ENCODE measurements around the gene RAVER2. TPM values are rescaled to one million over a fixed set of nuclear protein-coding genes. Genes with fewer than 3 reads are reported as not detected.

Gene RAVER2
- polyA plus RNA-seq, 2 of the 4 experiments (the other 2 are of a cell fraction): 6.2 to 17.2 TPM

DNA sequence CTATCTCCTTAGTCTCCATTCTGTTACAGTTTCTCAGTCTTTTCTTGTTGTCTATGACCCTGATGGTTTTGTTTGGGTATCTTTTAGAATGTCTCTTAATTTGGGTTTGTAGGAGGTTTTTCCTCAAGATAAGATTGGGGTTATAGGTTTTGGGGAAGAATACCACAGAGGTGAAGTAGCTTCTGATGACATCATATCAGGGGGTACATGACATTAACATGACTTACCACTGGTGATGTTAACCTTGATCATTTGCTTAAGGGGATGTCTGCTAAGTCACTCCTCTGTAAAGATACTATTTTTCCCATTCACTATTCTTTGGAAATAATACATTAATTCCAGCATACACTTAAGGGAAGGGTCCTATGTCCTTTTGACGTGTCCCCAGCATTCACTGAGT lies 11.9 kb downstream of the RAVER2 start:
- H3K9me3 ChIP-seq: no peaks in the 10 kb centered on the region
- FAIRE-seq (no peak), DNase-seq (ENCODE audit: low read depth in 1 of 2, low spot score in 1 of 2) (no peak), ATAC-seq (no peak)
- no peak overlapping the region for H3K4me2 ChIP-seq
- WGBS (ENCODE audit: missing lambda C conversion rate): 95% methylated on average over 1 of the region's 1 CpG
- no peak overlapping the region for H3K27ac ChIP-seq
- POLR2A ChIA-PET: no interaction called here
- TF ChIP-seq POLR2A (IDR thresholded peaks at IDR 0.05; ENCODE audit: low read length): no peak
- TF ChIP-seq HEYL (CRISPR knock-in tag; IDR thresholded peaks at IDR 0.05): no peak
- TF ChIP-seq CHD4 (IDR thresholded peaks at IDR 0.05; ENCODE audit: borderline replicate concordance): no peak
- TF ChIP-seq POLR2AphosphoS2 (conservative IDR thresholded peaks at IDR 0.05; ENCODE audit: low read length): no peak
- no peak for TF ChIP-seq SREBF2 (IDR thresholded peaks at IDR 0.05)
- no peak for TF ChIP-seq JUN (IDR thresholded peaks at IDR 0.05)
- no peak for TF ChIP-seq EHF (CRISPR knock-in tag; IDR thresholded peaks at IDR 0.05)
- TF ChIP-seq CBX2 (IDR thresholded peaks at IDR 0.05; ENCODE audit: borderline replicate concordance, low read depth): no peak
- no peak for TF ChIP-seq JUNB (IDR thresholded peaks at IDR 0.05)
- no peak for TF ChIP-seq CHD2 (IDR thresholded peaks at IDR 0.05; ENCODE audit: low read length, partially characterized antibody)
- TF ChIP-seq KDM1A (IDR thresholded peaks at IDR 0.05; ENCODE audit: low read depth): no peak
- TF ChIP-seq PHF8 (IDR thresholded peaks at IDR 0.05; ENCODE audit: borderline replicate concordance, low read depth): no peak
- no peak for TF ChIP-seq NFE2L2 (conservative IDR thresholded peaks at IDR 0.05; ENCODE audit: low read length)
- no peak for TF ChIP-seq BHLHE40 (IDR thresholded peaks at IDR 0.05; ENCODE audit: low read depth, low read length)
- TF ChIP-seq, protein P1, sequence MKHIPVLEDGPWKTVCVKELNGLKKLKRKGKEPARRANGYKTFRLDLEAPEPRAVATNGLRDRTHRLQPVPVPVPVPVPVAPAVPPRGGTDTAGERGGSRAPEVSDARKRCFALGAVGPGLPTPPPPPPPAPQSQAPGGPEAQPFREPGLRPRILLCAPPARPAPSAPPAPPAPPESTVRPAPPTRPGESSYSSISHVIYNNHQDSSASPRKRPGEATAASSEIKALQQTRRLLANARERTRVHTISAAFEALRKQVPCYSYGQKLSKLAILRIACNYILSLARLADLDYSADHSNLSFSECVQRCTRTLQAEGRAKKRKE (CRISPR knock-in tag; IDR thresholded peaks at IDR 0.05; ENCODE audit: low read depth): no peak
- CTCF ChIA-PET: no interaction called here
- no peaks in the 10 kb centered on the region for H3K4me1 ChIP-seq
- no peak overlapping the region for H3K4me3 ChIP-seq

DNA sequence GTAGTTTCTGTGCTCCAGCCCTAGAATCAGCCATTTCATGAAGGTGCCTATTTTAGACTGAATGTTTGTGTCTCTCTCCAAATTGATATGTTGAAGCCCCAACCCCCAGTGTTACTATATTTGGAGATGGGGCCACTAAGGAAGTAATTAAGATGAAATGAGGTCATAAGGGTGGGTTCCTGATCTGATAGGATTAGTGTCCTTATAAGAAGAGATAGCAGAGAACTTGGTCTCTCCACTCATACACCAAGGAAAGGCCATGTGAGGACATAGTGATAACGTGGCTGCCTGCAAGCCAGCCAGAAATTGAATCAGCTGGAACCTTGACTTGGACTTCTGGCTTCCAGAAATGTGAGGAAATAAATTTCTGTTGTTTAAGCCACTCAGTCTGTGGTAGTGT lies 12.3 kb downstream of the RAVER2 start:
- ATAC-seq (no peak), FAIRE-seq (no peak), DNase-seq (ENCODE audit: low read depth in 1 of 2, low spot score in 1 of 2) (no peak)
- CTCF ChIA-PET: no interaction called here
- TF ChIP-seq CEBPB (IDR thresholded peaks at IDR 0.05) (no peak), HOXB5 (CRISPR knock-in tag; IDR thresholded peaks at IDR 0.05) (no peak)
- TF ChIP-seq, protein P2, sequence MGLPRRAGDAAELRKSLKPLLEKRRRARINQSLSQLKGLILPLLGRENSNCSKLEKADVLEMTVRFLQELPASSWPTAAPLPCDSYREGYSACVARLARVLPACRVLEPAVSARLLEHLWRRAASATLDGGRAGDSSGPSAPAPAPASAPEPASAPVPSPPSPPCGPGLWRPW (IDR thresholded peaks at IDR 0.05): no peak
- Histone ChIP-seq H3K4me2 (no peak overlapping the region), H3K9me3 (no peaks in the 10 kb centered on the region), H3K4me1 (no peaks in the 10 kb centered on the region), H3K27ac (no peak overlapping the region), H3K4me3 (no peak overlapping the region)
- WGBS (ENCODE audit: missing lambda C conversion rate): 76% methylated on average over 1 of the region's 1 CpG
- POLR2A ChIA-PET: no interaction called here

DNA sequence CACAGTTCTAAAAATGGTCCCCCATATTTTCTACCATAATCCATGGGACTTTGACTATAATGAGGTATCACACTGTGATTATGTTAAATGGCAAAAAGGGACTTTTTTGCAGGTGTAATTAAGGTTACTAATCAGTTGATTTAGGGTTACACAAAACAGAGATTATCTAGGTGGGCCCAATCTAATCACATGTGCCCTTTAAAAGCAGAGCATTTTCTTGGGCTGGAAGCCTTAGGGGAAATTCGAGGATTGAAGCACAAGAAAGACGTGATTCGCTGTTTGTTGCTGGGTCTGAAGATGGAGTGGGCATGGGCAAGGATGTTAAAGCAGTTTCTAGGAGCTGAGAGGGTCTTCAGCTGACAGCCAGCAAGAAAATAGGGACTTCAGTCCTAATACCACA lies 13.4 kb downstream of the RAVER2 start:
- Histone ChIP-seq H3K4me3 (no peak overlapping the region), H3K27ac (no peak overlapping the region), H3K4me2 (no peak overlapping the region), H3K9me3 (no peaks in the 10 kb centered on the region), H3K4me1 (no peaks in the 10 kb centered on the region)
- ChIA-PET POLR2A (no interaction called here), CTCF (no interaction called here)
- no peak for DNase-seq (ENCODE audit: low read depth in 1 of 2, low spot score in 1 of 2)
- ATAC-seq: no peak
- WGBS (ENCODE audit: missing lambda C conversion rate): 90% methylated on average over 3 of the region's 3 CpGs
- no peak for FAIRE-seq
- TF ChIP-seq HOXA7 (CRISPR knock-in tag; IDR thresholded peaks at IDR 0.05) (no peak), FOXS1 (CRISPR knock-in tag; IDR thresholded peaks at IDR 0.05) (no peak), ZFP36 (IDR thresholded peaks at IDR 0.05; ENCODE audit: borderline replicate concordance, partially characterized antibody) (no peak), GATA3 (IDR thresholded peaks at IDR 0.05; ENCODE audit: borderline replicate concordance) (no peak), BHLHE40 (IDR thresholded peaks at IDR 0.05; ENCODE audit: low read depth, low read length) (no peak), SREBF2 (IDR thresholded peaks at IDR 0.05) (no peak), FOSB (CRISPR knock-in tag; IDR thresholded peaks at IDR 0.05) (no peak), KDM1A (IDR thresholded peaks at IDR 0.05; ENCODE audit: low read depth) (no peak), FOSL2 (IDR thresholded peaks at IDR 0.05) (no peak), FOSL2 (CRISPR knock-in tag; IDR thresholded peaks at IDR 0.05) (no peak), RAD21 (conservative IDR thresholded peaks at IDR 0.05 in 1 of 2, IDR thresholded peaks at IDR 0.05 in 1 of 2) (no peak), RNF2 (IDR thresholded peaks at IDR 0.05; ENCODE audit: borderline replicate concordance, low read depth) (no peak), HOXB13 (CRISPR knock-in tag; IDR thresholded peaks at IDR 0.05; ENCODE audit: low read depth) (no peak), SMC3 (IDR thresholded peaks at IDR 0.05) (no peak), POLR2AphosphoS2 (conservative IDR thresholded peaks at IDR 0.05; ENCODE audit: low read length) (no peak), MYC (IDR thresholded peaks at IDR 0.05; ENCODE audit: borderline replicate concordance, low read length) (no peak), EHF (CRISPR knock-in tag; IDR thresholded peaks at IDR 0.05) (no peak)
- TF ChIP-seq, protein P2 (IDR thresholded peaks at IDR 0.05): no peak
- TF ChIP-seq, protein P3, sequence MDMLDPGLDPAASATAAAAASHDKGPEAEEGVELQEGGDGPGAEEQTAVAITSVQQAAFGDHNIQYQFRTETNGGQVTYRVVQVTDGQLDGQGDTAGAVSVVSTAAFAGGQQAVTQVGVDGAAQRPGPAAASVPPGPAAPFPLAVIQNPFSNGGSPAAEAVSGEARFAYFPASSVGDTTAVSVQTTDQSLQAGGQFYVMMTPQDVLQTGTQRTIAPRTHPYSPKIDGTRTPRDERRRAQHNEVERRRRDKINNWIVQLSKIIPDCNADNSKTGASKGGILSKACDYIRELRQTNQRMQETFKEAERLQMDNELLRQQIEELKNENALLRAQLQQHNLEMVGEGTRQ (IDR thresholded peaks at IDR 0.05): no peak
- TF ChIP-seq, protein P4, sequence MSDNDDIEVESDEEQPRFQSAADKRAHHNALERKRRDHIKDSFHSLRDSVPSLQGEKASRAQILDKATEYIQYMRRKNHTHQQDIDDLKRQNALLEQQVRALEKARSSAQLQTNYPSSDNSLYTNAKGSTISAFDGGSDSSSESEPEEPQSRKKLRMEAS (IDR thresholded peaks at IDR 0.05): no peak

All from A549 (cell line).